ENCODE measurements around the gene TMEM198. TPM values are rescaled to one million over a fixed set of nuclear protein-coding genes. Genes with fewer than 3 reads are reported as not detected.

TMEM198 gene
- total and polyA plus RNA-seq, 12 donors, result 3.3 to 16.2 (median 10.2) TPM

DNA sequence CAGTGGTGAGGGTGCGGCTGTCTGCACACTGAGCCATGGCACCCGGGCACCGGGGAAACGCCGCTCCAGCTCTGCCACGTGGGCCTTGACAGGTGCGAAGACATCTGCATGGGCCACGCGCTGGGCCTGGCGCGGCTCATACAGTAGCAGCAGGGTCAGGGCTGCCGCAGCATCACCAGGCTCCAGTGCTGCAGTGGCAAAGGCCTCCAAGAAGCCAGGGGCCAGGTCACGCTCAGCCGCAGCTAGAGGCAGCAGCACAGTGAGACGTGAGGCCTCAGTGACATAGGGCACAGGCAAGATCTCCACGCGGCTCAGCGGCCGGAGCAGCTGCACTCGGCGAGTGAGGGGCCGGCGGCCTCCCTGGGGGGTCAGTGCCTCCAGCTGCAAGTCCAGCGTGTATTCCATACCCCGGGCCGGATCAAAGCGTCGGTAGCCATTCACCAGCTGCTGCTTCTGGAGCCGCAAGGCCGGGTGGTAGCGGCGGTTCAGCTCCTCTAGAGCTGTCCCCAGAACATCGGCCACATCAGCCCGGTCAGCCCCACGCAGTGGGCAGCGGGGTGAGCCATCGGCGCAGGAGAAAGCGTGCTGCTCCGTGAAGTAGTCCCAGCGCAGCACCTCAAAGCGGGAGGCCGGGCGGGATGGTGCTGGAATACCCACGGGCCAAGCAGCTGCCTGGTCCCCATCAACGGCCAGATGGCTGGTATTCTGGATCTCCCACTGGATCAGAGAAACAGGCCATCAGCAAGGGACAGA, 3.7 kb upstream of the TMEM198 start:
- H3K27me3 ChIP-seq, result no peaks in the 10 kb centered on the region
- H3K27ac ChIP-seq, result no peak overlapping the region
- peaks cover 0 to 25% of the 10 kb centered on the region in 2 donors for H3K36me3 ChIP-seq (replicated peaks in 1 of 2)
- no peak for DNase-seq
- no peaks in the 10 kb centered on the region for H3K9me3 ChIP-seq (replicated peaks in 1 of 3)
- WGBS, 4 donors, result 85 to 100% (median 94%) methylated on average over 1 to 46 of the region's 46 CpGs
- H3K4me1 ChIP-seq (replicated peaks in 1 of 2), result peaks cover 10 to 24% of the 10 kb centered on the region in 2 donors
- intact Hi-C loops (cut with DNase I), result loop anchor here (2.0 to 5.0 kb wide), 4 partner anchors 78 to 147 kb away; no protein-coding TSS in a partner anchor
- TF ChIP-seq POLR2A (IDR thresholded peaks at IDR 0.05), result no peak
- TF ChIP-seq, protein P1, sequence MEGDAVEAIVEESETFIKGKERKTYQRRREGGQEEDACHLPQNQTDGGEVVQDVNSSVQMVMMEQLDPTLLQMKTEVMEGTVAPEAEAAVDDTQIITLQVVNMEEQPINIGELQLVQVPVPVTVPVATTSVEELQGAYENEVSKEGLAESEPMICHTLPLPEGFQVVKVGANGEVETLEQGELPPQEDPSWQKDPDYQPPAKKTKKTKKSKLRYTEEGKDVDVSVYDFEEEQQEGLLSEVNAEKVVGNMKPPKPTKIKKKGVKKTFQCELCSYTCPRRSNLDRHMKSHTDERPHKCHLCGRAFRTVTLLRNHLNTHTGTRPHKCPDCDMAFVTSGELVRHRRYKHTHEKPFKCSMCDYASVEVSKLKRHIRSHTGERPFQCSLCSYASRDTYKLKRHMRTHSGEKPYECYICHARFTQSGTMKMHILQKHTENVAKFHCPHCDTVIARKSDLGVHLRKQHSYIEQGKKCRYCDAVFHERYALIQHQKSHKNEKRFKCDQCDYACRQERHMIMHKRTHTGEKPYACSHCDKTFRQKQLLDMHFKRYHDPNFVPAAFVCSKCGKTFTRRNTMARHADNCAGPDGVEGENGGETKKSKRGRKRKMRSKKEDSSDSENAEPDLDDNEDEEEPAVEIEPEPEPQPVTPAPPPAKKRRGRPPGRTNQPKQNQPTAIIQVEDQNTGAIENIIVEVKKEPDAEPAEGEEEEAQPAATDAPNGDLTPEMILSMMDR (IDR thresholded peaks at IDR 0.05), result no peak
- H3K4me3 ChIP-seq, result no peak overlapping the region

DNA sequence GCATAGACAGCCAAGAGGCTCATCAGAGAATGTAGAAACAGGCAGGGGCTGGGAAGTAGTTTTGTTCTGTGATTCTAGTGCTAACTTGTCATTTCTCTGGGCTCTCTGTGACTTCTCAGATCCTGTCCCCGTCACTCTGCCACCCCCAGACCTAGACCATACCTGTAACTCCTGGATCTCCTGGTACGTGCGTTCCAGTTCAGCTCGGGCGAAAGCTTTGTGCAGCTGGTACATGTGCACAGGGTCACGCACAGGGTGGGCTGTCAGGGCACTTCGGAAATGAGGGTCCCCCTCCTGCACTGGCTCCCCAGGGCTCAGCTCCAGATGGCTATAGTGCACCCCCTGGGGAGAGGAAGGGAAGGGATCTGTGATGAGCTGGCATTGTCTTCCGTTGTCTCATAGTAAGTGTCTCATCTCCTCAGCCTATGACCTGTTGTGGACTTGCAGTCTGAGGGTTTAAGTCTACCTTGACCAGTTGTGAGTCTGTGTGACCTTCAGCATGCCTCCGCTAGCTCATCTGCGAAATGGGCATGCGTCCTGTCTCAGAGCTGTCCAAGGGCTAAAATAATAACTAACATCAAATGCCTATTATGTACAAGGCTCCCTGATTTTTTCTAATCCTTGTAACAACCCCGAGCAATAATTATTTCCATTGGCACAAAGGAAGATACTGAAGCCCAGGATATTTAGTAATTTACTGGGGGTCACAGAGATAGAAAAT, 2.9 kb upstream of the TMEM198 start:
- peaks cover 0 to 25% of the 10 kb centered on the region in 2 donors for H3K36me3 ChIP-seq (replicated peaks in 1 of 2)
- no peaks in the 10 kb centered on the region for H3K9me3 ChIP-seq (replicated peaks in 1 of 3)
- no peak for DNase-seq
- H3K27ac ChIP-seq, result no peak overlapping the region
- H3K27me3 ChIP-seq, result no peaks in the 10 kb centered on the region
- TF ChIP-seq, protein P1 (IDR thresholded peaks at IDR 0.05), result no peak
- TF ChIP-seq POLR2A (IDR thresholded peaks at IDR 0.05), result no peak
- H3K4me3 ChIP-seq, result no peak overlapping the region
- WGBS, 4 donors, result 82 to 87% (median 85%) methylated on average over 10 to 12 of the region's 12 CpGs
- peaks cover 10 to 24% of the 10 kb centered on the region in 2 donors for H3K4me1 ChIP-seq (replicated peaks in 1 of 2)
- intact Hi-C loops (cut with DNase I), result loop anchor here (2.0 to 5.0 kb wide), 3 partner anchors 101 to 146 kb away; no protein-coding TSS in a partner anchor

DNA sequence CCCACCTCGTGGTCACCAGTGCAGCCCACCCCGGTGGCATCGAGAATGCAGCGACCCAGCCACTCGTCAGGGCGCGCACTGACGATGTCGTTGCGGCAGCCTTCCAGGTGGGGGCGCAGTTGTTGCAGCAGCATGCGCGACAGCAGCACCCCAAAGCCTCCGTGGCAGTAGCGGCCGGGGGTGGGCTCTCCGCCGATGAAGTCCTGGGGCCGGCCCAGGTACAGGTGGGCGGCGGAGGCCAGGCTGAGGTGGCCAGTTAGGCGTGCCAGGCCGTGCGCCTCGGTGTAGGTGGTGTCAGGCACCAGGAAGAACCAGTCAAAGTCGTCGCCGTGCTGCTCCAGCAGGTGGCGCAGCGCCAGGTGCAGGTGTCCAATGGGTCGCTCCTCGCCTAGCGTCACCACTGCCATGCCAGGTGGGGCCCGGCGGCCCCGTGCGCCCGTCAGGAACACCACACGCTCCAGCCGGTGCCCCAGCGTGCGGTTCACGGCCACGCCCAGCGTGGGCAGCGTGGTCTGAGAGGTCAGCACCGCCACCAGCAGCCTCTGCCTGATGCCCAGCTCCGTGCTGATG, 2.1 kb upstream of the TMEM198 start:
- peaks cover 0 to 25% of the 10 kb centered on the region in 2 donors for H3K36me3 ChIP-seq (replicated peaks in 1 of 2)
- peaks cover 10 to 24% of the 10 kb centered on the region in 2 donors for H3K4me1 ChIP-seq (replicated peaks in 1 of 2)
- peak; percentile 84 to 94 (median 87) for DNase-seq
- no peak for TF ChIP-seq POLR2A (IDR thresholded peaks at IDR 0.05)
- TF ChIP-seq, protein P1 (IDR thresholded peaks at IDR 0.05), result peak; percentile 91 to 99 (median 96)
- no peaks in the 10 kb centered on the region for H3K9me3 ChIP-seq (replicated peaks in 1 of 3)
- intact Hi-C loops (cut with DNase I), result loop anchor here (2.0 to 5.0 kb wide), 3 partner anchors 101 to 146 kb away; no protein-coding TSS in a partner anchor
- H3K27ac ChIP-seq, result peak overlapping the region in 2 of 5 donors; percentile 0 to 13
- no peaks in the 10 kb centered on the region for H3K27me3 ChIP-seq
- peak overlapping the region in 1 of 4 donors; percentile 30 for H3K4me3 ChIP-seq
- 5 to 10% (median 8%) methylated on average over 2 to 48 of the region's 48 CpGs for WGBS, 4 donors
